ENCODE data around the gene ISCA1.

DNA sequence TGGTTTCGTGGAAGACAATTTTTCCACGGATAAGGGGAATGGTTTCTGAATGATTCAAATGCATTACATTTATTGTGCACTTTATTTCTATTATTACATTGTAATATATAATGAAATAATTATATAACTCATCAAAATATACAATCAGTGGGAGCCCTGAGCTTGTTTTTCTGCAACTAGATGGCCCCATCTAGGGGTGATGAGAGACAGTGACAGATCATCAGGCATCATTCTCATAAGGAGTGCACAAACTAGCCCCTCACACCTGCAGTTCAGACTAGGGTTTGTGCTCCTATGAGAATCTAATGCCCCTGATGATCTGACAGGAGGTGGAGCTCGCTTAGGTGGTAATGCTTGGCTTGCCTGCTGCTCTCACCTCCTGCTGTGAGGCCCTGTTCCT is 6.4 kb downstream of the ISCA1 start:
- TF ChIP-seq CTCF (IDR thresholded peaks at IDR 0.05; ENCODE audit: extremely low read depth in 1 of 2, insufficient read depth in 1 of 2, low read depth in 1 of 2, low read length in 2 of 2): no peak
- TF ChIP-seq GATA2 (IDR thresholded peaks at IDR 0.05; ENCODE audit: insufficient read depth, insufficient read length, low read depth, low read length): no peak
- TF ChIP-seq MAX (IDR thresholded peaks at IDR 0.05; ENCODE audit: insufficient read depth, insufficient read length): no peak
- no peak for TF ChIP-seq POLR2A (IDR thresholded peaks at IDR 0.05; ENCODE audit: low read depth, low read length)
- TF ChIP-seq JUN (IDR thresholded peaks at IDR 0.05; ENCODE audit: borderline replicate concordance, insufficient read depth, insufficient read length, low read depth): no peak
- no peak for TF ChIP-seq POLR2AphosphoS5 (IDR thresholded peaks at IDR 0.05; ENCODE audit: insufficient read depth, low read depth, low read length)
- no peak for TF ChIP-seq MYC (IDR thresholded peaks at IDR 0.05; ENCODE audit: low read depth, low read length)
